Measurements from ENCODE around the gene MFNG. TPM values are rescaled to one million over a fixed set of nuclear protein-coding genes. Genes with fewer than 3 reads are reported as not detected.
A peak's percentile ranks its signal among the peaks of the same experiment; 100 is the strongest.

Gene MFNG
- total RNA-seq, 1 experiment from 2014 or later: 0.08 TPM

- no peak for DNase-seq (ENCODE audit: low spot score)
Measured at GRCh38 chr22:37511395-37512104, 25.4 kb upstream of the MFNG start.

GRCh38 chr22:37510091-37510490, 23.9 kb upstream of the MFNG start:
- DNase-seq (ENCODE audit: low spot score): no peak

GRCh38 chr22:37509059-37509860, 23.1 kb upstream of the MFNG start:
- DNase-seq (ENCODE audit: low spot score): no peak

- DNase-seq (ENCODE audit: low spot score): no peak
Measured at GRCh38 chr22:37508431-37508992, 22.3 kb upstream of the MFNG start.

- no peak for DNase-seq (ENCODE audit: low spot score)
Measured at GRCh38 chr22:37507731-37508130, 21.5 kb upstream of the MFNG start.

GRCh38 chr22:37505989-37506388, 19.8 kb upstream of the MFNG start:
- DNase-seq (ENCODE audit: low spot score): no peak

- DNase-seq (ENCODE audit: low spot score): no peak
Measured at GRCh38 chr22:37505565-37505964, 19.4 kb upstream of the MFNG start.

- no peak for DNase-seq (ENCODE audit: low spot score)
Measured at GRCh38 chr22:37504964-37505363, 18.8 kb upstream of the MFNG start.

GRCh38 chr22:37503850-37504249, 17.7 kb upstream of the MFNG start:
- DNase-seq (ENCODE audit: low spot score): no peak

GRCh38 chr22:37503183-37503683, 17.0 kb upstream of the MFNG start:
- no peak for DNase-seq (ENCODE audit: low spot score)

- DNase-seq (ENCODE audit: low spot score): no peak
Measured at GRCh38 chr22:37502342-37503182, 16.4 kb upstream of the MFNG start.

GRCh38 chr22:37501610-37502341, 15.6 kb upstream of the MFNG start:
- peak; percentile 21 for DNase-seq (ENCODE audit: low spot score)

GRCh38 chr22:37500745-37501609, 14.8 kb upstream of the MFNG start:
- DNase-seq (ENCODE audit: low spot score): no peak

GRCh38 chr22:37499789-37500540, 13.8 kb upstream of the MFNG start:
- DNase-seq (ENCODE audit: low spot score): no peak

GRCh38 chr22:37499027-37499707, 13.0 kb upstream of the MFNG start:
- no peak for DNase-seq (ENCODE audit: low spot score)

- no peak for DNase-seq (ENCODE audit: low spot score)
Measured at GRCh38 chr22:37498289-37498909, 12.2 kb upstream of the MFNG start.

- peak; percentile 71 for DNase-seq (ENCODE audit: low spot score)
Measured at GRCh38 chr22:37497062-37497599, 10.9 kb upstream of the MFNG start.

GRCh38 chr22:37496651-37497050, 10.5 kb upstream of the MFNG start:
- peak; percentile 52 for DNase-seq (ENCODE audit: low spot score)
